GM06990 (cell line): ENCODE results near the gene LDLRAD4.

Experiments
- DNase-seq: peaks from one replicate; pipeline ENCODE4 v3.0.0-alpha.2; 2011; ENCODE audit not compliant: insufficient read length; ENCODE audit errors: extremely low read depth
- H3K27me3 ChIP-seq: replicated peaks from 2 replicates; pipeline ENCODE4 v1.6.0; 2011; ENCODE audit warnings: low read length; ENCODE audit not compliant: control insufficient read depth, insufficient read depth
- H3K36me3 ChIP-seq: 2 replicates; pipeline ENCODE4 v1.5.1; 2011; ENCODE audit warnings: low read length; ENCODE audit not compliant: control insufficient read depth, insufficient read depth
- H3K4me3 ChIP-seq: replicated peaks from 2 replicates; pipeline ENCODE4 v1.5.1; 2011; ENCODE audit warnings: low read depth, mild to moderate bottlenecking, control low read depth, low read length
- CTCF ChIP-seq: IDR thresholded peaks from 2 replicates; pipeline ENCODE4 v1.5.1; 2011; ENCODE audit warnings: low read length, control low read depth, mild to moderate bottlenecking, inconsistent platforms; ENCODE audit not compliant: insufficient read depth, poor library complexity, severe bottlenecking

Gene LDLRAD4

DNA sequence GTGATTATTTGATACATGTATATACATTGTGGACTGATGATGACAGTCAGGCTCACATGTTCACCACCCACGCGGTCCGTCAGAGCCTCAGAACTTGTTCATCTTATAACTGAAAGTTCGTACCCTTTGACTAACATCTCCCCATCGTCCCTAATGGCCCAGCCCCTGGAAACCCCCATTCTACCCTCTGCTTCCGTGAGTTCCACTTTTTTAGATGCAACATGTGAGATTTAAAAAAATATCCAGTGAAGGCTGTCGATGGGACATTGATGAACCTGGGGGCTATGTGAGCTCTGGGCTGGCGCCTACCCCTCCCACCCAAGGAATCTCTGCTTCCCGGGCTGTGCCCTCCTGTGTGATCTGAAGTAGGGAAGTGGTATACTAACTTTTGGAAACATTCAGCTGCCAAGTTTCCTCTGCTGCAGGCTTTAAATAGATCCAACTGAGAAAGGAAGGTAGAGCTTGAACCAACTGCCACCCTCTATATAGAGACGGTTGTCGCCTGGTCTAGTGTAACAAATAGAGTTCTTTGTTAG, 344.0 kb downstream of the LDLRAD4 start:
- Histone ChIP-seq H3K4me3 (0 out of 2 replicates have a peak overlapping the region, but pooled peaks have one; percentile 0), H3K36me3 (no peaks in the 10 kb centered on the region), H3K27me3 (no peaks in the 10 kb centered on the region)
- DNase-seq: peak; percentile 85
- TF ChIP-seq CTCF: no peak

- no peaks in the 10 kb centered on the region for H3K27me3 ChIP-seq
- peak; percentile 37 for DNase-seq
- H3K4me3 ChIP-seq: no peak overlapping the region
- H3K36me3 ChIP-seq: no peaks in the 10 kb centered on the region
- no peak for TF ChIP-seq CTCF
Measured at GRCh38 chr18:13563390-13563805, 344.8 kb downstream of the LDLRAD4 start.

GRCh38 chr18:13564579-13564978, 346.0 kb downstream of the LDLRAD4 start:
- no peak for TF ChIP-seq CTCF
- Histone ChIP-seq H3K36me3 (no peaks in the 10 kb centered on the region), H3K4me3 (no peak overlapping the region), H3K27me3 (no peaks in the 10 kb centered on the region)
- DNase-seq: no peak

DNA sequence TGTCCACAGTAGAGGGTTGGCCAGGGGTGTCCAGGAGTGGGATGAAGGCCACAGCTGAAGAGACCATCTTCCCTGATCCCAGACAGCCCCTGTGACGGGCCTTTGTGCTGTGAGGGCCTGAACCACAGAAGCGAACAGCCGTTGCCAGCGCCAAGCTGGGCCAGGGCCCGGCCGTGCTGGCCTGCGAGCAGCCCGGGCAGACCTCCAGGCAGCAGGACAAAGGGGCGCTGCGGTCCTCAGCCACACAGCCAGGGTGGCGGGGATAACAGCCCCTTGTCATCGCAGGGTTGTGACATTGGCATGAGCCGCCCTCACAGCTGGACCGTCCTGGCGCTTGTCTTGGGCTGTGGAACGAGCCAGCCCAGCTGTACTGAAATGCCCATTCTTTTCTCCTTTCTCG, 346.7 kb downstream of the LDLRAD4 start:
- TF ChIP-seq CTCF: no peak
- no peaks in the 10 kb centered on the region for H3K36me3 ChIP-seq
- no peak for DNase-seq
- no peak overlapping the region for H3K4me3 ChIP-seq
- no peaks in the 10 kb centered on the region for H3K27me3 ChIP-seq

GRCh38 chr18:13566941-13567746, 348.6 kb downstream of the LDLRAD4 start:
- Histone ChIP-seq H3K36me3 (no peaks in the 10 kb centered on the region), H3K4me3 (peak overlapping the region; percentile 53), H3K27me3 (no peaks in the 10 kb centered on the region)
- no peak for TF ChIP-seq CTCF
- peak; percentile 84 for DNase-seq
